DND-41 (cell line): ENCODE data around the gene ZMYM4.

Experiments
- EZH2 ChIP-seq: IDR thresholded peaks from 3 replicates; pipeline ENCODE4 v1.6.1; 2012; ENCODE audit warnings: borderline replicate concordance, low read depth, mild to moderate bottlenecking, moderate library complexity, low read length, inconsistent platforms; ENCODE audit not compliant: severe bottlenecking
- TF ChIP-seq, protein P1 (sequence below): IDR thresholded peaks from 2 replicates; pipeline ENCODE4 v1.5.1; 2012; ENCODE audit warnings: borderline replicate concordance, low read length, moderate library complexity, mild to moderate bottlenecking; ENCODE audit not compliant: poor library complexity, severe bottlenecking; ENCODE audit errors: extremely low read depth

GRCh38 chr1:35255276-35255675 is 13.2 kb upstream of the ZMYM4 start:
- TF ChIP-seq, protein P1, sequence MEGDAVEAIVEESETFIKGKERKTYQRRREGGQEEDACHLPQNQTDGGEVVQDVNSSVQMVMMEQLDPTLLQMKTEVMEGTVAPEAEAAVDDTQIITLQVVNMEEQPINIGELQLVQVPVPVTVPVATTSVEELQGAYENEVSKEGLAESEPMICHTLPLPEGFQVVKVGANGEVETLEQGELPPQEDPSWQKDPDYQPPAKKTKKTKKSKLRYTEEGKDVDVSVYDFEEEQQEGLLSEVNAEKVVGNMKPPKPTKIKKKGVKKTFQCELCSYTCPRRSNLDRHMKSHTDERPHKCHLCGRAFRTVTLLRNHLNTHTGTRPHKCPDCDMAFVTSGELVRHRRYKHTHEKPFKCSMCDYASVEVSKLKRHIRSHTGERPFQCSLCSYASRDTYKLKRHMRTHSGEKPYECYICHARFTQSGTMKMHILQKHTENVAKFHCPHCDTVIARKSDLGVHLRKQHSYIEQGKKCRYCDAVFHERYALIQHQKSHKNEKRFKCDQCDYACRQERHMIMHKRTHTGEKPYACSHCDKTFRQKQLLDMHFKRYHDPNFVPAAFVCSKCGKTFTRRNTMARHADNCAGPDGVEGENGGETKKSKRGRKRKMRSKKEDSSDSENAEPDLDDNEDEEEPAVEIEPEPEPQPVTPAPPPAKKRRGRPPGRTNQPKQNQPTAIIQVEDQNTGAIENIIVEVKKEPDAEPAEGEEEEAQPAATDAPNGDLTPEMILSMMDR = no peak
- no peak for TF ChIP-seq EZH2
